Measurements from ENCODE around the gene PRR20D.
"Not testable (repeated sequence)": the region's sequence is repeated elsewhere in the genome, so short reads cannot be mapped to it uniquely, and the experiment has no call there.

PRR20D gene

GRCh38 chr13:57160332-57160731 is at the start of gene PRR20D:
PRR20D (plus strand) TSS chr13:57160632; CDS start chr13:57161019, 387 bp downstream.
- H3K36me3 ChIP-seq (ENCODE audit: insufficient read depth, low read length); H3K9ac ChIP-seq (ENCODE audit: low read length); H3K27me3 ChIP-seq (ENCODE audit: control insufficient read depth in 1 of 2, insufficient read depth in 2 of 2, low read length in 2 of 2); H3K4me3 ChIP-seq (ENCODE audit: low read depth in 1 of 2, low read length in 2 of 2); H3K9me3 ChIP-seq (ENCODE audit: low read length); H3K27ac ChIP-seq (ENCODE audit: low read depth, low read length); H3K4me1 ChIP-seq (ENCODE audit: insufficient read depth, low read length): not testable (repeated sequence)

- H3K4me1 ChIP-seq (ENCODE audit: insufficient read depth, low read length): no peaks in the 10 kb centered on the region
- no peaks in the 10 kb centered on the region for H3K36me3 ChIP-seq (ENCODE audit: insufficient read depth, low read length)
- H3K4me3 ChIP-seq (ENCODE audit: low read depth in 1 of 2, low read length in 2 of 2): no peak overlapping the region
- H3K9ac ChIP-seq (ENCODE audit: low read length): no peak overlapping the region
- H3K27ac ChIP-seq (ENCODE audit: low read depth, low read length): no peak overlapping the region
- H3K27me3 ChIP-seq (ENCODE audit: control insufficient read depth in 1 of 2, insufficient read depth in 2 of 2, low read length in 2 of 2): no peaks in the 10 kb centered on the region
- no peaks in the 10 kb centered on the region for H3K9me3 ChIP-seq (ENCODE audit: low read length)
Observed at GRCh38 chr13:57114945-57115344, 45.5 kb upstream of the PRR20D start.

GRCh38 chr13:57123681-57124080 is 36.8 kb upstream of the PRR20D start:
- no peak overlapping the region for H3K27ac ChIP-seq (ENCODE audit: low read depth, low read length)

GRCh38 chr13:57128909-57129308 is 31.5 kb upstream of the PRR20D start:
- no peak overlapping the region for H3K9ac ChIP-seq (ENCODE audit: low read length)
- no peak overlapping the region for H3K4me3 ChIP-seq (ENCODE audit: low read depth in 1 of 2, low read length in 2 of 2)
- H3K36me3 ChIP-seq (ENCODE audit: insufficient read depth, low read length): no peaks in the 10 kb centered on the region
- H3K27me3 ChIP-seq (ENCODE audit: control insufficient read depth in 1 of 2, insufficient read depth in 2 of 2, low read length in 2 of 2): no peaks in the 10 kb centered on the region
- H3K27ac ChIP-seq (ENCODE audit: low read depth, low read length): no peak overlapping the region
- H3K9me3 ChIP-seq (ENCODE audit: low read length): no peaks in the 10 kb centered on the region
- no peaks in the 10 kb centered on the region for H3K4me1 ChIP-seq (ENCODE audit: insufficient read depth, low read length)

More at GRCh38 chr13:57123681-57124080, 36.8 kb upstream of the PRR20D start:
- Histone ChIP-seq H3K36me3 (ENCODE audit: insufficient read depth, low read length) (no peaks in the 10 kb centered on the region), H3K9ac (ENCODE audit: low read length) (no peak overlapping the region), H3K9me3 (ENCODE audit: low read length) (no peaks in the 10 kb centered on the region), H3K4me3 (ENCODE audit: low read depth in 1 of 2, low read length in 2 of 2) (no peak overlapping the region), H3K4me1 (ENCODE audit: insufficient read depth, low read length) (no peaks in the 10 kb centered on the region), H3K27me3 (ENCODE audit: control insufficient read depth in 1 of 2, insufficient read depth in 2 of 2, low read length in 2 of 2) (no peaks in the 10 kb centered on the region)

GRCh38 chr13:57136093-57136492 is 24.3 kb upstream of the PRR20D start:
- H3K4me3 ChIP-seq (ENCODE audit: low read depth in 1 of 2, low read length in 2 of 2): no peak overlapping the region
- H3K36me3 ChIP-seq (ENCODE audit: insufficient read depth, low read length): no peaks in the 10 kb centered on the region
- no peaks in the 10 kb centered on the region for H3K4me1 ChIP-seq (ENCODE audit: insufficient read depth, low read length)
- H3K27ac ChIP-seq (ENCODE audit: low read depth, low read length): no peak overlapping the region
- H3K9ac ChIP-seq (ENCODE audit: low read length): no peak overlapping the region
- no peaks in the 10 kb centered on the region for H3K9me3 ChIP-seq (ENCODE audit: low read length)
- no peaks in the 10 kb centered on the region for H3K27me3 ChIP-seq (ENCODE audit: control insufficient read depth in 1 of 2, insufficient read depth in 2 of 2, low read length in 2 of 2)

GRCh38 chr13:57137585-57137984 is 22.8 kb upstream of the PRR20D start:
- H3K27ac ChIP-seq (ENCODE audit: low read depth, low read length): no peak overlapping the region
- no peak overlapping the region for H3K4me3 ChIP-seq (ENCODE audit: low read depth in 1 of 2, low read length in 2 of 2)
- H3K4me1 ChIP-seq (ENCODE audit: insufficient read depth, low read length): no peaks in the 10 kb centered on the region
- no peaks in the 10 kb centered on the region for H3K9me3 ChIP-seq (ENCODE audit: low read length)
- no peaks in the 10 kb centered on the region for H3K36me3 ChIP-seq (ENCODE audit: insufficient read depth, low read length)
- H3K27me3 ChIP-seq (ENCODE audit: control insufficient read depth in 1 of 2, insufficient read depth in 2 of 2, low read length in 2 of 2): no peaks in the 10 kb centered on the region
- no peak overlapping the region for H3K9ac ChIP-seq (ENCODE audit: low read length)

- Histone ChIP-seq H3K4me3 (ENCODE audit: low read depth in 1 of 2, low read length in 2 of 2) (no peak overlapping the region), H3K36me3 (ENCODE audit: insufficient read depth, low read length) (no peaks in the 10 kb centered on the region), H3K9ac (ENCODE audit: low read length) (no peak overlapping the region), H3K27ac (ENCODE audit: low read depth, low read length) (no peak overlapping the region), H3K4me1 (ENCODE audit: insufficient read depth, low read length) (no peaks in the 10 kb centered on the region), H3K9me3 (ENCODE audit: low read length) (no peaks in the 10 kb centered on the region), H3K27me3 (ENCODE audit: control insufficient read depth in 1 of 2, insufficient read depth in 2 of 2, low read length in 2 of 2) (no peaks in the 10 kb centered on the region)
Observed at GRCh38 chr13:57138988-57139387, 21.4 kb upstream of the PRR20D start.

- not testable (repeated sequence) for H3K27me3 ChIP-seq (ENCODE audit: control insufficient read depth in 1 of 2, insufficient read depth in 2 of 2, low read length in 2 of 2); H3K27ac ChIP-seq (ENCODE audit: low read depth, low read length); H3K9me3 ChIP-seq (ENCODE audit: low read length); H3K4me1 ChIP-seq (ENCODE audit: insufficient read depth, low read length); H3K36me3 ChIP-seq (ENCODE audit: insufficient read depth, low read length); H3K4me3 ChIP-seq (ENCODE audit: low read depth in 1 of 2, low read length in 2 of 2); H3K9ac ChIP-seq (ENCODE audit: low read length)
Observed at GRCh38 chr13:57139781-57140180, 20.7 kb upstream of the PRR20D start.

GRCh38 chr13:57140235-57140968 is 20.0 kb upstream of the PRR20D start, which contains the start of gene PRR20A:
PRR20A (plus strand) TSS chr13:57140918; CDS start chr13:57141305, 387 bp downstream.
- not testable (repeated sequence) for H3K9me3 ChIP-seq (ENCODE audit: low read length)

GRCh38 chr13:57147188-57147587 is 13.2 kb upstream of the PRR20D start, which contains the start of gene PRR20B:
PRR20B (plus strand) TSS chr13:57147488; CDS start chr13:57147875, 387 bp downstream.
- not testable (repeated sequence) for H3K36me3 ChIP-seq (ENCODE audit: insufficient read depth, low read length); H3K4me1 ChIP-seq (ENCODE audit: insufficient read depth, low read length); H3K9me3 ChIP-seq (ENCODE audit: low read length); H3K27me3 ChIP-seq (ENCODE audit: control insufficient read depth in 1 of 2, insufficient read depth in 2 of 2, low read length in 2 of 2); H3K9ac ChIP-seq (ENCODE audit: low read length); H3K4me3 ChIP-seq (ENCODE audit: low read depth in 1 of 2, low read length in 2 of 2); H3K27ac ChIP-seq (ENCODE audit: low read depth, low read length)

More at GRCh38 chr13:57140235-57140968, 20.0 kb upstream of the PRR20D start, which contains the start of gene PRR20A:
- H3K4me3 ChIP-seq (ENCODE audit: low read depth in 1 of 2, low read length in 2 of 2); H3K4me1 ChIP-seq (ENCODE audit: insufficient read depth, low read length); H3K9ac ChIP-seq (ENCODE audit: low read length); H3K27me3 ChIP-seq (ENCODE audit: control insufficient read depth in 1 of 2, insufficient read depth in 2 of 2, low read length in 2 of 2); H3K27ac ChIP-seq (ENCODE audit: low read depth, low read length); H3K36me3 ChIP-seq (ENCODE audit: insufficient read depth, low read length): not testable (repeated sequence)

- not testable (repeated sequence) for H3K4me1 ChIP-seq (ENCODE audit: insufficient read depth, low read length); H3K9ac ChIP-seq (ENCODE audit: low read length); H3K4me3 ChIP-seq (ENCODE audit: low read depth in 1 of 2, low read length in 2 of 2); H3K27ac ChIP-seq (ENCODE audit: low read depth, low read length); H3K9me3 ChIP-seq (ENCODE audit: low read length); H3K36me3 ChIP-seq (ENCODE audit: insufficient read depth, low read length); H3K27me3 ChIP-seq (ENCODE audit: control insufficient read depth in 1 of 2, insufficient read depth in 2 of 2, low read length in 2 of 2)
Observed at GRCh38 chr13:57148106-57148505, 12.3 kb upstream of the PRR20D start.

- H3K27me3 ChIP-seq (ENCODE audit: control insufficient read depth in 1 of 2, insufficient read depth in 2 of 2, low read length in 2 of 2); H3K4me3 ChIP-seq (ENCODE audit: low read depth in 1 of 2, low read length in 2 of 2); H3K4me1 ChIP-seq (ENCODE audit: insufficient read depth, low read length); H3K36me3 ChIP-seq (ENCODE audit: insufficient read depth, low read length); H3K9ac ChIP-seq (ENCODE audit: low read length); H3K27ac ChIP-seq (ENCODE audit: low read depth, low read length); H3K9me3 ChIP-seq (ENCODE audit: low read length): not testable (repeated sequence)
Observed at GRCh38 chr13:57153761-57154160, 6.7 kb upstream of the PRR20D start, which contains the start of gene PRR20C. PRR20C (plus strand) TSS chr13:57154061; CDS start chr13:57154448, 387 bp downstream.

Measured in muscle layer of colon (tissue), 2 donors.